Gastrocnemius medialis (tissue), 4 donors: ENCODE data around the gene AGPS.

Source experiments
- POLR2A ChIP-seq, 2 donors: fragments of 450-650 bp; IDR thresholded peaks; one replicate each; pipeline ENCODE4 v1.6.1; 2017; ENCODE audit warnings: antibody characterized with exemption in 2 of 2, mild to moderate bottlenecking in 2 of 2, moderate library complexity in 2 of 2
- TF ChIP-seq, protein P1 (sequence below), 5 experiments: fragments of 450-650 bp in 3 of 5; fragments of 200-600 bp in 2 of 5; sonication (generic) in 2 of 5; IDR thresholded peaks in 4 of 5; conservative IDR thresholded peaks in 1 of 5; 1 replicate in 4 of 5; 2 replicates in 1 of 5; pipeline ENCODE4 v1.5.1; 2016 to 2019; ENCODE audit warnings: antibody characterized with exemption in 5 of 5, mild to moderate bottlenecking in 3 of 5, moderate library complexity in 3 of 5

- TF ChIP-seq POLR2A (IDR thresholded peaks at IDR 0.05): no peak
- TF ChIP-seq, protein P1, sequence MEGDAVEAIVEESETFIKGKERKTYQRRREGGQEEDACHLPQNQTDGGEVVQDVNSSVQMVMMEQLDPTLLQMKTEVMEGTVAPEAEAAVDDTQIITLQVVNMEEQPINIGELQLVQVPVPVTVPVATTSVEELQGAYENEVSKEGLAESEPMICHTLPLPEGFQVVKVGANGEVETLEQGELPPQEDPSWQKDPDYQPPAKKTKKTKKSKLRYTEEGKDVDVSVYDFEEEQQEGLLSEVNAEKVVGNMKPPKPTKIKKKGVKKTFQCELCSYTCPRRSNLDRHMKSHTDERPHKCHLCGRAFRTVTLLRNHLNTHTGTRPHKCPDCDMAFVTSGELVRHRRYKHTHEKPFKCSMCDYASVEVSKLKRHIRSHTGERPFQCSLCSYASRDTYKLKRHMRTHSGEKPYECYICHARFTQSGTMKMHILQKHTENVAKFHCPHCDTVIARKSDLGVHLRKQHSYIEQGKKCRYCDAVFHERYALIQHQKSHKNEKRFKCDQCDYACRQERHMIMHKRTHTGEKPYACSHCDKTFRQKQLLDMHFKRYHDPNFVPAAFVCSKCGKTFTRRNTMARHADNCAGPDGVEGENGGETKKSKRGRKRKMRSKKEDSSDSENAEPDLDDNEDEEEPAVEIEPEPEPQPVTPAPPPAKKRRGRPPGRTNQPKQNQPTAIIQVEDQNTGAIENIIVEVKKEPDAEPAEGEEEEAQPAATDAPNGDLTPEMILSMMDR (IDR thresholded peaks at IDR 0.05 in 4 of 5, conservative IDR thresholded peaks at IDR 0.05 in 1 of 5): no peak
Measured at GRCh38 chr2:177537213-177537612, 144.6 kb downstream of the AGPS start.
